Coronary artery (tissue), 2 donors: ENCODE results near the gene PTPN1.
A peak's percentile ranks its signal among the peaks of the same experiment; 100 is the strongest.

Source experiments
- DNase-seq: peaks from one replicate; pipeline ENCODE4 v3.0.0-alpha.2; 2017; ENCODE audit warnings: low spot score
- H3K27ac ChIP-seq, 2 donors: fragments of 200-600 bp; sonication (generic); one replicate each; pipeline ENCODE4 v1.5.1; 2016 to 2019
- H3K4me3 ChIP-seq: fragments of 200-600 bp; sonication (generic); 2 replicates; pipeline ENCODE4 v1.5.1; 2016; ENCODE audit warnings: mild to moderate bottlenecking, moderate library complexity
- TF ChIP-seq, protein P1 (sequence below): fragments of 200-600 bp; sonication (generic); IDR thresholded peaks from one replicate; pipeline ENCODE4 v1.5.1; 2019; ENCODE audit warnings: antibody characterized with exemption

PTPN1 gene

DNA sequence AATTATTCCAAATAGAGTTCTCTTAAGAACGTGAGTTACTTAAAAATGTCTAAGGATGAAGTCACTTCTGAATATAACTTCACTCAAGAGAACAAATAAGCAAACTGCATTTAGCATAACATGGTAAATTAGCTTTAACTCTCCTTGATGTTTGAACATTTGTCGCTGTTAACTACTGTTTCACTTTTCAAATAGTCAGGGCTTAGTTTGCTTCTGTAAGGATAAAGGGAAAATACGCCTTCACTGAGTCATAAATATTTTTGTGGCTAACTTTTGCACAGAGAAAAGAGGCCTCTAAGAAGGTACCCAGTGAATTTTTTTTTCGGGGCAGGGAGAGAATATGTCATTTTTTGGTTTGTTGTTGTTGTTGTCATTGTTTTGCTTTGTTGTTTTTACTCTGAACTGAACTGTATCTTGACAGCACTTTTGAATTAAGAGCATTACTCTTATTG, 8.1 kb downstream of the PTPN1 start:
- TF ChIP-seq, protein P1, sequence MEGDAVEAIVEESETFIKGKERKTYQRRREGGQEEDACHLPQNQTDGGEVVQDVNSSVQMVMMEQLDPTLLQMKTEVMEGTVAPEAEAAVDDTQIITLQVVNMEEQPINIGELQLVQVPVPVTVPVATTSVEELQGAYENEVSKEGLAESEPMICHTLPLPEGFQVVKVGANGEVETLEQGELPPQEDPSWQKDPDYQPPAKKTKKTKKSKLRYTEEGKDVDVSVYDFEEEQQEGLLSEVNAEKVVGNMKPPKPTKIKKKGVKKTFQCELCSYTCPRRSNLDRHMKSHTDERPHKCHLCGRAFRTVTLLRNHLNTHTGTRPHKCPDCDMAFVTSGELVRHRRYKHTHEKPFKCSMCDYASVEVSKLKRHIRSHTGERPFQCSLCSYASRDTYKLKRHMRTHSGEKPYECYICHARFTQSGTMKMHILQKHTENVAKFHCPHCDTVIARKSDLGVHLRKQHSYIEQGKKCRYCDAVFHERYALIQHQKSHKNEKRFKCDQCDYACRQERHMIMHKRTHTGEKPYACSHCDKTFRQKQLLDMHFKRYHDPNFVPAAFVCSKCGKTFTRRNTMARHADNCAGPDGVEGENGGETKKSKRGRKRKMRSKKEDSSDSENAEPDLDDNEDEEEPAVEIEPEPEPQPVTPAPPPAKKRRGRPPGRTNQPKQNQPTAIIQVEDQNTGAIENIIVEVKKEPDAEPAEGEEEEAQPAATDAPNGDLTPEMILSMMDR: no peak
- Histone ChIP-seq H3K4me3 (no peak overlapping the region), H3K27ac (no peak overlapping the region)
- DNase-seq: no peak

GRCh38 chr20:50519036-50519762, 9.0 kb downstream of the PTPN1 start:
- H3K27ac ChIP-seq: no peak overlapping the region
- TF ChIP-seq, protein P1: no peak
- no peak overlapping the region for H3K4me3 ChIP-seq
- DNase-seq: no peak

- Histone ChIP-seq H3K4me3 (no peak overlapping the region), H3K27ac (peak overlapping the region in 1 of 2 donors; percentile 18)
- TF ChIP-seq, protein P1: no peak
- DNase-seq: no peak
Measured at GRCh38 chr20:50520222-50520880, 10.2 kb downstream of the PTPN1 start.

GRCh38 chr20:50521221-50522052, 11.3 kb downstream of the PTPN1 start:
- Histone ChIP-seq H3K27ac (no peak overlapping the region), H3K4me3 (no peak overlapping the region)
- TF ChIP-seq, protein P1: no peak
- no peak for DNase-seq

DNA sequence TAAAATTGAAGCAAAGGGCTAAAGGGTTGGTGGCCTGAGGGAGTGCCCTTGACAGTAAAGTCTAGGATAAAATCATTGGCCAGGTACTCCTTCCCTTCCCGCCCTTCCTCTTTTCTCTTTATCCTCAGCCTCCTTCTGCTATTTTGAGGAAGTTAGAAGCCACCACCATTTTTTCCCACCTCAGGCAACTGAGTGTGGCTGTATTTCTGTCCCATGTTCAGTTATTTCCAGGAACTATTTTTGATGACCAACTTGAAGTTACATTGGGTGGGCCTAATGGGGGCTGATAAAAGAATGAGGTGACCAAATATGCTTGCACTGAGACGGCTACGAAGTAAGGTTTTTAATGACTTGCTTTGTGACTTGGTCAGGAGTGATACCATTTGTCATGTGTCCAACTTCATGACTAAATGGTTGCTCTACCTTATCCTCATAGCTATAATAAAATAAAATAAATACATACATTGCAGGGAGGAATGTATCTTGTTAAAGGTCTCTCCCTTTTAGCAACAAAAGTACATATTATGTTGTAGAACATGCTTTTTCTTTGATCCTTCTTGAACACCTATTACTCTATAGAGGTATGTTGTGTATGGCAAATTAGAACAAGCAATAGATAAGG, 12.0 kb downstream of the PTPN1 start:
- DNase-seq: no peak
- Histone ChIP-seq H3K4me3 (no peak overlapping the region), H3K27ac (no peak overlapping the region)
- TF ChIP-seq, protein P1: no peak

DNA sequence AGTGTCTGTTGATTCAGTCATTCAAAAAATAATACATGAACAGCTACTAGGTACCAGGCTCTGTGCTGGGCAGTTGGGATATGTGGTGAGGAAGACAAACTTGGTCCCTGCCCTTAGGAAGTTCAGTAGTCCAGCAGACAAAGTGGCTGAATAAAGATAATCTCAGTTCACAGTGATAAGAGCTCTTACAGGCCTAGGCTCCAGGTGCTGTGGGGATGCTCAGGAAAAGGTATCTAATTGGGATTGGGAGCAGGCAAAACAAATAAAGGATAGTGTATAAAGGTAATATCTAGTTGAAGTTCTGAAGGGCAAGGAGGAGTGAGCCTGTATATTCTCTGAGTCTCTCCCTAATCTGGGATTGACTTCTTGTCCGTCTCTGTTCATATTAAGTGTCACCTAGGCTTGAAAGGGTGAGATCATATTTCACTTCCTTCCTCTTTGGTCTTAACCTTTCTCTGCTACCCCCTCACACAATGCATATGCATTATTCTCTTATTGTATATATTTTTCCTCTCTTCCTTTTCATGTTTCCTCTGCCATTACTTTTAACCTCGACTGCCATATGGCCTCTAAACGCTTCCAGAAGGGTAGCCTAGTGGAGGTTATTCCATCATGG, 13.5 kb downstream of the PTPN1 start:
- Histone ChIP-seq H3K4me3 (no peak overlapping the region), H3K27ac (no peak overlapping the region)
- TF ChIP-seq, protein P1: no peak
- no peak for DNase-seq
